ENCODE measurements around the gene ZNF862.

Gene ZNF862

DNA sequence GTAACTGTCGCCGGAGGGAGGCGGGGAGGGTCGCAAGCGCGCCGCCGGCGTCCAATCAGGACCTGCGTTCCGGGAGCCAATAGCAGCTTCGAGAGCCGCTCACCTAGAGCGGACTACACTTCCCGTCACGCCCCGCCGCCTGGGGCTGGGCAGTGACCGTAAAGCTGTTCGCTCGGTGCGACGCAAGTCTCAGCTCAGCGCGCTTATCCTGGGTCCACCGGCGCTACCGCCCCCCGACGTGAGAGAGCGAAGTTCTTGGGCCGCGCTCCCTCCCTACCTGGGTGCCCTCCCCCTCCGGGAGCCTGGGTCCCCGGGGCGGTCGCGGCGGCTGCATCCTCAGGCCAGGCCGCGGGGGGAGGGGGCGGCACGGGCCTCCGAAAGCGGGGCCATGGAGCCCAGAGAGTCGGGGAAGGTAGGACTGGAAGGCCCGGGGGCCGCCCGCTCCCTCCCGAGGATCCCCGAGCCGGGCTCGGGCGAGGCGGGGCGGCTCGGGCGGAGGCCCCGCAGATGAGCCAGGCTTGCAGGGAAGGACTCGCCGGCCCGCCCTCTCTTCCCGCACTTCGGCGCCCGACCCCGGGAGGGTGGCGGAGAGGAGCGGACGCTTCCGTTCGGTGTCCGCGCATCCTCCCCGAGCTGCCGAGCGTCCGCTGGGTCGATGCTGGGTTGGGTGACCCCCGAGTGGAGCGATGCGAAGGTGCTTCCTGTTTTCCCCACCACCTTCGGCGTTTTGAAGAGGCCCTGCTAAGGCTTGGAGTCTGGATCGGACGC is at the start of gene ZNF862:
ZNF862 (plus strand) TSS at position 152 of the 768 bp plus-strand sequence; CDS start at position 389, 237 bp downstream.
- POLR2A ChIA-PET (ENCODE audit: low non-redundant PET), result no interaction called here
- CTCF ChIA-PET, result interaction anchor here (0.5 kb wide), 1 partner anchor 1180 kb away, joined by 5 read pairs; no protein-coding TSS in a partner anchor
- TF ChIP-seq, protein P1, sequence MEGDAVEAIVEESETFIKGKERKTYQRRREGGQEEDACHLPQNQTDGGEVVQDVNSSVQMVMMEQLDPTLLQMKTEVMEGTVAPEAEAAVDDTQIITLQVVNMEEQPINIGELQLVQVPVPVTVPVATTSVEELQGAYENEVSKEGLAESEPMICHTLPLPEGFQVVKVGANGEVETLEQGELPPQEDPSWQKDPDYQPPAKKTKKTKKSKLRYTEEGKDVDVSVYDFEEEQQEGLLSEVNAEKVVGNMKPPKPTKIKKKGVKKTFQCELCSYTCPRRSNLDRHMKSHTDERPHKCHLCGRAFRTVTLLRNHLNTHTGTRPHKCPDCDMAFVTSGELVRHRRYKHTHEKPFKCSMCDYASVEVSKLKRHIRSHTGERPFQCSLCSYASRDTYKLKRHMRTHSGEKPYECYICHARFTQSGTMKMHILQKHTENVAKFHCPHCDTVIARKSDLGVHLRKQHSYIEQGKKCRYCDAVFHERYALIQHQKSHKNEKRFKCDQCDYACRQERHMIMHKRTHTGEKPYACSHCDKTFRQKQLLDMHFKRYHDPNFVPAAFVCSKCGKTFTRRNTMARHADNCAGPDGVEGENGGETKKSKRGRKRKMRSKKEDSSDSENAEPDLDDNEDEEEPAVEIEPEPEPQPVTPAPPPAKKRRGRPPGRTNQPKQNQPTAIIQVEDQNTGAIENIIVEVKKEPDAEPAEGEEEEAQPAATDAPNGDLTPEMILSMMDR (conservative IDR thresholded peaks at IDR 0.05; ENCODE audit: low read depth), result no peak; the same call in 1 of the 2 replicates
- peak; percentile 97 for DNase-seq (ENCODE audit: low spot score)
- peak within 1 kb of the TSS; percentile 81 for H3K27ac ChIP-seq

DNA sequence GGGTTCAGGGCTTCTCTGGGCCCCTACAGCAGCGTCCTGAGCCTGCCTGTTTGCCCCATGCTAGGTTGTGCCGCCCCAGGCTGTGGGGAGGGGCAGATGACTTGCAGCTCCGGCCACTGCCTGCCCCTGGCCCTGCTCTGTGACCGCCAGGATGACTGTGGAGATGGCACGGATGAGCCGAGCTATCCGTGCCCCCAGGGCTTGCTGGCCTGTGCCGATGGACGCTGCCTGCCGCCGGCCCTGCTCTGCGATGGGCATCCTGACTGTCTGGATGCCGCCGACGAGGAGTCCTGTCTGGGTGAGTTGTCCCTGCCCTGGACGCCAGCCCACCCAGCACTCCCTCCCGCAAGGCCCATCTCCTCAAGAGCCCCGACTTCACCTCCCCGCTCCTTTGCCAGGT is 49.1 kb upstream of the ZNF862 start:
- TF ChIP-seq, protein P1 (conservative IDR thresholded peaks at IDR 0.05; ENCODE audit: low read depth), result no peak
- CTCF ChIA-PET, result no interaction called here
- H3K27ac ChIP-seq, result no peak overlapping the region
- POLR2A ChIA-PET (ENCODE audit: low non-redundant PET), result no interaction called here
- DNase-seq (ENCODE audit: low spot score), result no peak

DNA sequence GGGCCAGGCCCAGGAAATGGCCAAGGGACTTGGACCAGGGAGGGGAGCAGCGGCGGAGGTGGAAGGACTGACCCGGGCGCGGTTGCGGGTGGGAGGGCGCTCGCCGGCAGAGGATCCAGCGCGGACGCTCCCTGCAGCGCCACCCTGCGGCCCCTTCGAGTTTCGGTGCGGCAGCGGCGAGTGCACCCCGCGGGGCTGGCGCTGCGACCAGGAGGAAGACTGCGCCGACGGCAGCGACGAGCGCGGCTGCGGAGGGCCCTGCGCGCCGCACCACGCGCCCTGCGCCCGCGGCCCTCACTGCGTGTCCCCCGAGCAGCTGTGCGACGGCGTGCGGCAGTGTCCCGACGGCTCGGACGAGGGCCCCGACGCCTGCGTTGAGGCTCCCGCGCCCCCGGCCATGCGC is 48.0 kb upstream of the ZNF862 start:
- POLR2A ChIA-PET (ENCODE audit: low non-redundant PET), result no interaction called here
- no peak overlapping the region for H3K27ac ChIP-seq
- no peak for DNase-seq (ENCODE audit: low spot score)
- TF ChIP-seq, protein P1 (conservative IDR thresholded peaks at IDR 0.05; ENCODE audit: low read depth), result peak; percentile 38
- CTCF ChIA-PET, result interaction anchor here (0.5 kb wide), 1 partner anchor 21 kb away, joined by 3 read pairs; no protein-coding TSS in a partner anchor

DNA sequence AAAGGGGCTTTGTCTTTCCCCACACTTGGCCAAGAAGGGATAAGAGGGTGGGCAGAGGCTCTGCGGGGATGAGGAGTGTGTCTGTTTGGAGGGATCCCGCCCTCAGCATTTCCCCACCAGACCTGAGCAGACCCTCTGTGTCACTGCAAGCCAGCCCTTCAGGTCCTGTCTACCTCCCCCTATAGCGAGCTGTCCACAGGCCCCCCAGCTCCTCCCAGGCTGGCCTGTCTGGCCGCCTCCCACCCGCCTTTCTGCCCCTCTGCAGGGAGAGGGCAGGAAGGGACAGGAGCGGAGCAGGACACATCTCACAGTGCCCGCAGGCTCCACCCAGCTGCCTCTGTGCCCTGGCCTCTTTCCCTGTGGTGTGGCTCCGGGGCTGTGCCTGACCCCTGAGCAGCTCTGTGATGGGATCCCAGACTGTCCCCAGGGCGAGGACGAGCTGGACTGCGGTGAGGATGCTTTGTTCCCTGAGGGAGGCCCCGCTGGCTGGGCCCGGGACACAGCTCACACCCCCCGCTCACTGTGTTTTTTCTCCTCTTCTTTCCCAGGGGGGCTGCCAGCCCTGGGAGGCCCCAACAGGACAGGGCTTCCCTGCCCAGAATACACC is 47.3 kb upstream of the ZNF862 start:
- POLR2A ChIA-PET (ENCODE audit: low non-redundant PET), result no interaction called here
- CTCF ChIA-PET, result interaction anchor here (0.5 kb wide), 1 partner anchor 21 kb away, joined by 3 read pairs; no protein-coding TSS in a partner anchor
- TF ChIP-seq, protein P1 (conservative IDR thresholded peaks at IDR 0.05; ENCODE audit: low read depth), result no peak
- H3K27ac ChIP-seq, result no peak overlapping the region
- no peak for DNase-seq (ENCODE audit: low spot score)

DNA sequence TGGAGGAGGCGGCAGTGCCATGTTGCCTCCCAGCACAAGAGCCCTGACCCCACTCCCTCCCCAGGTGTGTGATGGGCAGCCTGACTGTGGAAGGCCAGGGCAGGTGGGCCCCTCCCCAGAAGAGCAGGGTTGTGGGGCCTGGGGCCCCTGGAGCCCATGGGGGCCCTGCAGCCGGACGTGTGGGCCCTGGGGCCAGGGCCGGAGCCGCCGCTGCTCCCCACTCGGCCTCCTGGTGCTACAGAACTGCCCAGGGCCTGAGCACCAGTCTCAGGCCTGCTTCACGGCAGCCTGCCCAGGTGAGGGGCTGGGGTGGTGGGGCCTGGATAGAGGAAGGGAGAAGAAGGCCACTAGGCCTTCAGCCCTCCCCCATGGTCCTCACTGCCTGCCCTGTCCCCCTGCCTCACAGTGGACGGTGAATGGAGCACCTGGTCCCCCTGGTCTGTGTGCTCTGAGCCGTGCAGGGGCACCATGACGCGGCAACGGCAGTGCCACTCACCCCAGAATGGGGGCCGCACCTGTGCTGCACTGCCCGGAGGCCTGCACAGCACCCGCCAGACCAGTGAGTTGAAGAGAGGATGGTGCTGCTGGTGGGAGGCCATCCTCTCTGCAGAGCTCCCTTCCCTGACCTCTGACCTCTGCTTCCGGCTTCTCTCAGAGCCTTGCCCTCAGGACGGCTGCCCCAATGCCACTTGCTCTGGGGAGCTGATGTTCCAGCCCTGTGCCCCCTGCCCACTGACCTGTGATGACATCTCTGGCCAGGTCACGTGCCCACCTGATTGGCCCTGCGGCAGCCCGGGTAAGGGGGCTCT is 46.6 kb upstream of the ZNF862 start:
- DNase-seq (ENCODE audit: low spot score), result no peak
- POLR2A ChIA-PET (ENCODE audit: low non-redundant PET), result no interaction called here
- CTCF ChIA-PET, result no interaction called here
- TF ChIP-seq, protein P1 (conservative IDR thresholded peaks at IDR 0.05; ENCODE audit: low read depth), result no peak
- H3K27ac ChIP-seq, result no peak overlapping the region

DNA sequence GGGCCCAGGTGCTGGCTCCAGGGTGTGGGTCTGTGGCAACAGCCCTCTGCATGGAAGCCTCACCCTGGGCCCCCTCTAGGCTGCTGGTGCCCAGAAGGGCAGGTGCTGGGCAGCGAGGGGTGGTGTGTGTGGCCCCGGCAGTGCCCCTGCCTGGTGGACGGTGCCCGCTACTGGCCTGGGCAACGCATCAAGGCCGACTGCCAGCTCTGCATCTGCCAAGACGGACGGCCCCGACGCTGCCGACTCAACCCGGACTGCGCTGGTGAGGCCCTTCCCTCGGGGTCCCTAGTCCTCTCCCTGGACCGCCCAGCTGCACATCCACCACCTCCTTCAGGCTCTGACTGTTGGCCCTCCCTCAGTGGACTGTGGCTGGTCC is 46.0 kb upstream of the ZNF862 start:
- no peak overlapping the region for H3K27ac ChIP-seq
- ChIA-PET POLR2A (ENCODE audit: low non-redundant PET) (no interaction called here), CTCF (no interaction called here)
- DNase-seq (ENCODE audit: low spot score), result no peak
- TF ChIP-seq, protein P1 (conservative IDR thresholded peaks at IDR 0.05; ENCODE audit: low read depth), result no peak

All from RWPE1 (cell line).